Inflammatory macrophage treated with lipopolysaccharide for 1 hour (primary cell): ENCODE results near the gene ITGA11.

Experiments
- DNase-seq, 2 donors: peaks; one replicate each; pipeline ENCODE4 v3.0.0-alpha.2; 2020 to 2022

Gene ITGA11

DNA sequence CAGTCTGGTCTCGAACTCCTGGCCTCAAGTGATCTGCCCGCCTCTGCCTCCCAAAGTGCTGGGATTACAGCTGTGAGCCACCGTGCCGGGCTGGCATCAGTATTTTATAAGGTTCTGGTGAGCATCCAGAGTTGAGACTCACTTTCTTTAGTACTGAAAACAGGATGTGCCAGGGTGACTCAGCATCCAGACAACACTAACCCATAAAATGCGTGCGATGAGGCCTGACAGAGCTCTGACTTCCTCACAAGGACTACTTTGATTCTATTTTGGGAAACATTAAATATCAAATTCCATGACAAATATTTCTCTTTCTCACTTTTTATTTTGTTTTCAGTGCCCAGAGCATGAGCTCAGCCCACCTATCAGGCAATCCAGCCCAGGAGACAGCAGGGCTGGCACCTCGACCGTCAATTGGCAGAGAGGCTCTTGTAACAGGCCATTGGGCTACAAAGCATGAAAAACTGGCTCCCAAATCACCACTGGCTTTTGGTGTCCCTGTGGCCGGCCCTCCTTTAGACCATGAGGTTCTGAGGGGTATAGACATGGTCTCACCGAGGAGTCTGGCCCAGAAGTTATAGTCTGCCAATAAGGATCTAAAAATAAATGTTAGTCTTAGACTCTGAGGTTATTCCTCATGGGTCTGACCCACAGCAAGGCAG lies 79.4 kb downstream of the ITGA11 start:
- DNase-seq, result peak; percentile 76 to 81

DNA sequence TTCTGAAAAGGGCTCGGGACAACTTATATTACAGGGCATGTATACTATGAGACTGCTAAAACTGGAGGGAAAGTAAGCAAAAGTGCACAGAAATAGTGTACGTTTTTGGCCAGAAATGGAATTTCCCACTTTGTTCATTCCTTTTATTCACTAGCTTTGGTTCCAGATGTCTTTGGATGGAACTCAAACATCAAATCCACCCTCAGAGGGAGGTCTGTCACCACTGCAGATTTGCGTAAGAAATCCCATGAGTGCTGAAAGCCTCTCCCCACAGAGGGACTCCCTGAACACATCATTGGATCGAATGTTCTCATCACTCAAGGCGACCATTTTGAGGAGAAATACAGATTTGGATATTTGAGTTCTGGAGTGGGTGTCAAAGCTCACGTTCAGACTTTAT lies 82.8 kb downstream of the ITGA11 start:
- DNase-seq, result peak in 1 of 2 donors; percentile 23

DNA sequence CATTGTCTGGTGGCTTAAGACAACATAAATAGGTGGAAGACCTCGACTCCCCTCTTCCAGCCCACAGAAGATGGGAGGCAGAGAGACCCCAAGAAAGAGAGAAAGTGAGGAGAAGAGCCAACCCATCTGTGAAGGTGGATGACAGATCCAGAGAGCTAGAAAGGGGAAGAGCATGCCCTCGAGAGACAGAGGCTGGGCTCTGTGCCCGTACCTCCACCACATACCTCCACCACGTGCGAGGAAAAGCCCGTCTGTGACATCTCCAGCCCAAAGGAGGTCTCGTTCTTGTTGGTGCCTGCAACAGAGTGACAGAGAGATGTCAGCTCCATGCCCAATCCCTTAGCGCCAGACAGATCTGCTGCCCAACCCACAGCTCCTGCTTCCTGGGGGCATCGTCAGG lies 83.4 kb downstream of the ITGA11 start:
- DNase-seq, result no peak

DNA sequence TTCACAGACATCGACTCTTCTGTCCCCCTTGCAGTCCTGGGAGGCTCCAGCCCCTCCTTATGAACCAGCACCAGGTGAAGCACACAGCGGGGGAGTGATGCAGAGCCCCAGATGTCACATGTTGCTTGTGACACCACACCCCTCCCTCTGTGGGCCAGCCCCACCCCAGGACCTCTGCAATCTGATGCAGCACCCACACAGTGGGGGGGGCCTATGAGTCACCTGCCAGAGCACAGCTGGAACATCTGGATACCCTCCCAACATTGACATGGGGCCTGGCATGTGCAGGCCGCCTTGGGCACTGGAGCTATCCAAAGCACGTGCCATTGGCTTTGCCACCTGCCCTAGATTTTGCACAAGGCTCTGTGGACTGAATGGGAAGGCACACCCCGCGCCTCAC lies 83.9 kb downstream of the ITGA11 start:
- DNase-seq, result no peak

DNA sequence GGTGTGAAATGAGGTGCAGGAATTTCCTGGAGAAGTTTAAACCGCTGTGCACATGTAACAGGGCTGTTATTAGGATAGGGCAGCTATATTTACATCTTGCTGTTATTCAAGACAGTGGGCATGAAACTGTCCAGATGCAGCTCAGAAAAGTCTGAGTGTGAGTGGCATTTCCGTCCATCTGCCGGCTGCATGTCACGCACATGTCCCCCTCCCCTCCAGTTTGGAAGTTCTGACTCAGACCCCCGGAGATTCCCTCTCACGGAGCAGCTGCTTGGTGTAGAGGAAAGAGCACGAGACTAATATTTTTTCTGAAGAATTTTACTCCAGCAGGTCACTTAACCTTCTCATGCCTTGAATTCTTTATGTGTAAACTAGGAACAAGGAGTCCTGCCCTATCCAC lies 84.6 kb downstream of the ITGA11 start:
- DNase-seq, result no peak

DNA sequence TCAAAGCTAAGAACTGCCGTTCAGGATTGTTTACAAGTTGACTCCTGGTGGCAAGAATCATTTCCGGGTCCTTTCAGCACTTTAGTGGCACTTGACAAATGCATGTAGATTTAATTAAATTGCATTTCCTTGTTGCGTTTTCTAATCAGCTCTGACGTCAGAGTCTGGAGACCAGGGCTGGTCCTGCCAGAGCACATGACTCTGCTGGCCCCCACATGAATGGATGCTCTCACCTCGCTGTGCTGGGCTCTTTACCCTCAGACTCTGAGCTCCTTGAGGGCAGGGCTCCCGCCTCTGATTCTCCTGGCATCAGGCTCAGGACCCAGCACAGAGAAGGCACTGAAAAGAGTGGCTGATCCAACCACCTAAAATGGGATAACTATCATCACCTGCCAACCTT lies 85.0 kb downstream of the ITGA11 start:
- DNase-seq, result no peak

DNA sequence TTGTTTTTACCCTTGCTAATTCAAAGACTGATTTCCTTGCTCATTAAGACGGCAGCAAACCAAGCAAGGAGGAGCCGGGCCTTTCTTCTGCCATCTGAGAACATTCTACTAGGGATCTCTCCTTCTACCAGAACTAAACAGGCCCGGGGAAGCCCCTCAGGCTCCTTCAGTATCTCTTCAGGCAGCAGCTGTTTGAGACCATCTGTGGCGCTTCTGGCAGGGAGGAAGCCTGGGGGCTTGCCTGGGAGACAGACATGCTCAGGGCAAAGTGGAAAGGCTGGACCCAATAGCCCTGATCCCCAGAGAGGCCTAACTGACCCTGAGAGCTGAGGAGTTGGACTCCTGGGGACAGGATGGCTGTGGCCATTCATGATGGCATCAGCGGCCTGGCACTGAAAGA lies 86.5 kb downstream of the ITGA11 start:
- no peak for DNase-seq

DNA sequence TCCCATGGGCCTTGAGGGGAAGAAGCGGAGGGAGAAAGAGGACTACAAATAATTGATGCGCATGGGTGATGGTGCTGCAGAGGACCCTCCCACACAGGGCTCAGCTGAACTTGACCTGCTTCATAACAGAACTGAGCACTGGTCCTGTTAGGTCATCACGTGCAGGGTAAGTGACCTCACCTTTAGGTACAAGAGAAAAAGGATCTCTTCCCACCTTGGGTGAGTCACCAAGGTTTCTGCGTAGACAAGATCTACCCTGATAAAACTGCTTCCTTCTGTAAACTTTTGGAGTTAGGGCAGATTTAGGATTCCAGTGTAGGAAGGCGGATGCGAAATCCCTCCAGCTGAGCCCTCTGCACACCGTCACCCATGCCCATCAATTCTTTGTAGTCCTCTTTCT lies 87.4 kb downstream of the ITGA11 start:
- DNase-seq, result no peak

DNA sequence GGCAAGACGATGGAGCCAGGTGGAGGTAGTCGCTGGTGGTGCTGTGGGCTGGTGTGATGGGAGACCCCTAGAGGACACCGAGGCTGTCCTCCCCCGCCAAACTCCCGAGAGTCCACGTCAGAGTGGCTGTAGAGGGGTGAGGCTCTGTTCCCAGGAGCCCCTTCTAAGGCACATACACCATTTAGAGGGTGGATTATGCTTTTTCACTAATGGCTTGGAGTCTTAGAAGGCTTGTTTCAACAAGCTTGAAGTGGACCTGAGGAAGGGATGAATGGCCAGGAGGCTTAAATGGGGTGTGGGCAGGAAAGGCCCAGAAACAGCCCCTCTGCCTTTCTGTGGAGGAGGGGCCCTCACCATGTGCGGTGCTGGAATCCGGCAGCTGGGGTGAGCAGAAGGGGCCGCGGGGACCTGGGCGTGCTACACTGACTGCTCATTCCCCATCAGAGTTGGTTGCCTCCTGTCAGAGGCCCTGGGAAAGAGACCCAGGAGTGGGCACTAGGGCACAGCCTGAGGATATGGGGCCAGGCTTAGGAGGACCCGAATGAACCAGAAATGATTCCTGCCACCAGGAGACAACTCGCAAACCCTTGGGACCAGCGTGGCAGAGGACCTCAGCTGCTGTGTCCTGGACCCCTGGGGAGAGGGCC lies 88.3 kb downstream of the ITGA11 start:
- DNase-seq, result no peak

DNA sequence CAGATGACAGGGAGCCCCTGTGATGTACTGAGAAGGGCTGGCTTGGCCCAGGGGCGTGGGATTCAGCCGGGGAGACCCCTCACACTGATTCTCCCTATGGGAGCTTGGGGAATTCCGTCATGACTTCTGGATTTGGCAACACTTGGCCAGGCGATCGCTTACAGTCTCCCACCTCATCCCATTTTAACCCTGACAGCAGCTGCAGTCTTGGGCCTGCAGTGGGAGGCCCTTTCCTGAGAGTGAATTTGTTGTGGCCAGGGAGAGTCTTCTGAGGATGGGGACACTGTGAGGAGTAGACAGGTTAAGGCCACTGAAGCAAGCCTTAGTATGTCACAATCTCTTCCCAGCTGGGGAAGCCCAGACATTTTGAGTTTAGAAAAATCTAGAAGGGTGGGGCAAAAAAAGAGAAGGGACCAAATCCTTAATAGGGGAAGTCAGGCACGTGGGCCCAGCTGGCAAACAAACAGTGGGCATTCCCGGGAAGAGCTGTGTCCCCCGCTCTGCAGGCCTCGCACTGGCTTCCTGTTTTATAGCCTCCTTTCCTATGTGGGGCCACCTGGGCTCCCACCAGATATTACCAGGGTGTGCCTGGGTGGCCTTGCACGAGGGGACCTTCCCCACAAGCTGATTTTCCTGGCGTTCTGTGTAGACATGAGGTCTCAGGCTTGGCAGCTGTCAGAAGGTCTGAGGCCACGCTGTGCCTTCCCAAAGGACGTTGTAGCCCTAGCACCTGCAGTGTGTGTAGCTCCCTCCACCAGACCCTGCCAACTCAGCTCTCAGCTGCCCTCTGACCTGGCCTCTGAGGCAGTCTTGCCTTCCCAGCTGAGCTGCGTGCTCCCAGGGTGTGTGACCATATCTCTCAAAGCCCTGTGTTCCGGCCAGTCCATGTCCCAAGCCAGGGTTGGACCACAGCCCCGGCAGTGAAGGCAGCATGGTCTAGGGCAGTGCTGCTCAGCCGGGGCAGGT lies 89.9 kb downstream of the ITGA11 start:
- DNase-seq, result peak; percentile 86 to 87

DNA sequence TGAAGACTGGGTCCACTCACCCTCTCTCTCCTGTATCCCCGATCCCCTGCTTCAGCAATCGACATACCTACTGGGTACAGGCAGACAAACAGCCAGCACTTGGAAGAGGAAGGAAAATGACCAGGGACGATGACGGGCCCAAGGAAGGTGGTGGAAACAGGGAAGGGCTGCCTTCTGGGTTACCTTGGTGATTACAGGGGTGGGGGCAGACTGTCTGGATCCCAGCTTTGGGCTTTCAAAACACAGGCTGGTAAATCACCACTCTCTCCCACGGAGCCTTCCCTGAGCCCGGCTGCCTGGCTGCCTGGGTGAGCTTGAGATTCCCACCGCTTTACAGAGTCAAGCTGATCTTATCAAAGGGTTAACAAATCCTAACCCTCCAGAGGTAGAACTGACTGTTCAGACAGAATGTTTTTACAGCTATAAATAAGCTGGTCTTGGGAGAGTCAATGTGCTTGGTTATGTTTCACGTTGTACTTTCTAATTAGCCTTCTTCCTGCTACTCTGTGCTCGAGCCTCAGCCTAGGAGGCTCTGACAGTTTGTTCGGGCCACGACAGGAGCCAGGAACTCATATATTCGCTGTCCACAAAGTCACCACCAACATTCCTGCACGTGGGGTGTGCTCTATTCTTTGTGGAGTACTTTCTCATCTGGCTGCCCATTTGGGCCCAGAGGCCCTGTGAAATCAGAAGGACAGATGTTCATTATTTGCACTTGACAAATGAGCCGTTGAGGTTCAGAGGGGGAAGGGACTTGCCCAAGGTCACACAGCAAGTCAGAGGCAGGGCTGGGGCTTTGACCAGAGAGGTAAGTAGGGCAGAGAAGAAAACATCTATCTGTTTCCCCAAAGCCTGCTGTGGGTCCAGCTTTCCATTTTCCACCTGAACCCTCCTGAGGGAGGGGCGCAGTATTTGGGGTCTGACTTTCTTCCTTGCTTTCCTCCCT lies 91.0 kb downstream of the ITGA11 start:
- DNase-seq, result no peak

DNA sequence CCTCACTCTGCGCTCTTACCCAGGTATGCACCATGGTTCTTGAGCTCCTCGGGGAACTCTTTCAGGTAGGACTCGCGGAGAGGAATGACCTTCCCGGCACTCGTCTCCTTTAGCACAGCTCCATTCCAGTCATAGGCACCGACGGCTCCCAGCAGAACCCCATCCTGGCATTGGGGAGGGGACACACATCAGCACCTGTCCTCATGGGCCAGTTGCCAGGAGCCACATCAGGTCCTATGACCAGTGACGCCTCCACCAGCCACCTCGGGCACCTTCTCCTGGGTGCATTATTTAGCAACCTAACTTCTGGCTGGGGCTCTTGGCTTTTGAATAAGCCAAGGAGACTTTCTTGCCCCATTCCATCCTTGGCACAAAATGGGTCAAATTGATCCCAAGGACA lies 92.5 kb downstream of the ITGA11 start:
- DNase-seq, result no peak

DNA sequence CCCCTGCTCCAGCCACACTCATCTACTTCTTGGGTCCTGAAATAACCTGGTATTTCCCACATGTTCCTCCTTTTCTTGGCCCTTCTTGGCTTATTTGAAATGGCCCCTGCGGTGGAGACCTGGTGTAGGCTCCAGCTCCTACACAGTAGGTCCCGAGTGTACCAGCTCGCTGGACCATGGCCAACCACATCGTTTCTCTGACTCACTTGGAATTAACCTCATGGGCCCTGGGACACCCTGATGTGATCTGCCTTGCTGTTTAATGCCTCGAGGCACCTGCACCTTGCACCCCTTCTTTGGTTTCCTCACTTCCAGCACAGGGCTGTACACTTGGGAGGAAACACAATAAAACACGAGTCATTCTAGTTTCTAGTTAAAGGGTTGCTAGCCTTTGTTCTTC lies 94.1 kb downstream of the ITGA11 start:
- no peak for DNase-seq

DNA sequence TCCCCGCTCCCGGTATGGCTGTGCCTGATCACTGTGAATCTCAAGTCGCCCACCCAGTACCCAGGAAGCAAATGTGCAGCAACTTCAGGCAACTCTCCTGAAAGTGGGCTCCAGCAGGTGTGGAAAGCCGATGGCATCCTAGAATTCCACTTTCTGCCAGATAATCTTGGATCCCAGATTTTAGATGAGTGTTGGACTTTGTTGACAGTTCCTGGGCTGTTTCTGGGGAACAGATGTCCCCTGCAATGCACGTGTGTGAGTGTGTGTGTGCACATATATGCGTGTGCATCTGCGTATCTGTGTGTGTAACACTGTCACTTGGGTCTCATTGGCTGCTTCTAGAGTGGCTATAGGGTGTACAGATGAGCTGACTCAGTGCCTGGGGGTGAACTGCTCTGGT lies 95.4 kb downstream of the ITGA11 start:
- DNase-seq, result no peak

DNA sequence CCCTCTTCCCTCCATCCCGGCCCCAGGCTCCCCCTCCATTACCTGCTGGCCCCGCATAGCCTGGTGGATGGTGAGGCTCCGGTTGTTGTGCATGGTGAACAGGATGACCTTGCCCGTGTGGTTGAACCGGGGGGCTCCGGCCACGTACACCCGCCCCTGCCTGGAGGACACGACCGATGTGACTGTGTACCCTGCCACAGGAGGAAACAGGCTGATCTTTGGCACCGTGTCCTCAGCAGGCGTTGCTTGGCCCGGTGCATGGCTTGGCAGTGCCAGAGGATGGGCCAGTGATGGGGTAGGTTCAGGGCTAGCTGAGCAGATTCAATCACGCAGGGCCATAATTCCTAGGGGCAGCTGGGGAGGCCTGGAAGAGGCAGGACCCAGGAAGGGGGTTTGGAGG lies 96.3 kb downstream of the ITGA11 start:
- DNase-seq, result no peak

DNA sequence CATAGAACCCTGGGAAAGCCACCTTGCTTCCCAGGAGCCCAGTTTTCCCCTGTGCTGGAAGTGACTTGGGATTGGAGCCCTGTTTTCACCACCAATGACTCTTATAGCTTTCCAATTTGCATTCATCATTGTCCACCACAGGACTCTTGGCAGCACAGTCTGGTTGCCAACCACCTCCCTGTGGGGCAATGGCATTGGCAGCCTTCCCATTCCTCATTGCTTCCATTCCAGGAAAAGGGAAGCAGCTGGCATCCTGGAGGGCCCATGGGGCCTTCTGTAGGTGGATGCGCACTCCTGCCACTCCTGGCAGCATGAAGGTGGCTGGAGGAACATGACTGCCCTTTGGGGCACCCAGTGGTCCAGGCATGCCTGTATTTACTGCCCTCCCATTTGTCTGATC lies 96.7 kb downstream of the ITGA11 start:
- no peak for DNase-seq

DNA sequence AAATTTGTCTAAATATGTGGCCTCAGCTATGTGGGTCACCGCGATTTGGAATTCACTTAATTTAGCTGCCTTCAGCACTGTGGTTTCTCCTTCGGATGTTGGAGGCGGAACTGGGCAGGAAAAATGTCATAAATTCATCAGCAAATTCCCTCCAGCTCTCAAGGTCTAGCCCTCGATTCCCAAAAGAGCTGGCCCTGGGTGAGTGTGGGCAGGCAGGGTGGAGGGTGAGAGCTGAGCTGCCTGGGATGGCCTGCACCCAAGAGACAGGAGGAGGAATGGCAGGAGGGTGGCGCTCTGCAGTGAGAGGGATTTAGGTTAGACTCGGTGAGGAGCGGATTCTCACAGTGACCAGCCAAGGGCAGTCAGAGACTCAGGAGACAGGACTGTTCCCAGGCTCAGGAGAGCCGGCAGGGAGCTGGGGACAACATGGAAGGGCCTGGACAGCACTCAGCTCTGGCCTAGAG lies 97.3 kb downstream of the ITGA11 start:
- peak; percentile 44 to 68 for DNase-seq

DNA sequence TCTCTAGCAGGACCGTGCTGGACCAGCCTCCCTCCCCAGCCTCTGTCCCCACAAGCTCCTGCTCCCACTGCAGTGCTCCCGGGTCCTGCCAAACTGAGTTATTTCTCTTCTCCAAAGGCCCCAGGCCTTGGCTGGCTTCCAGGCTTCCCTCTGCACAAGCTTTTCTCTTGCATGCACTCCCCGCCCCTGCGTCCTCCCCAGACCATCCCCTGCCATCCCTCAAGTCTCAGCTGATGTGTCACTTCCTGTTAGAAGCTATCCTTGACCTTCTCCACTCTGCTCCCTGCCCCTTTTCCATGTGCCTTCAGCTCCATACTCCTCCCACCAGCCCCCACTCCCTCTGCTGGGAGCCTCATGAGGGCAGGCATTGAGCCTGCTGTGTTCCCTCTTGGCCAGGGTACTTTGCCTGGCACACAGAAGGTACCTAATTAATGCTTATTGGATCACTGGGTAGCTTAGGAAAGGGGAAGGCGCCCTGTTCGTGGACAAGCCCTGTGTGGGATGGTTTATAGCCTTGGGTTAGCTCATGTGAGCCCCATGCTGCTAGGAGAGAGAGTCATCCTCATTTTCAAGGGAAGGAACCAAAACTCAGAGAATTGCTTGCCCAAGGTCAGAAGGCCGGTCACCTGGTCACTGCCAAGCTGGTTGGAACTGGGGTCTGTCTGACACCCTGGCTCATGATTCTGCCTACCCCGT lies 98.0 kb downstream of the ITGA11 start:
- peak; percentile 72 to 92 for DNase-seq

DNA sequence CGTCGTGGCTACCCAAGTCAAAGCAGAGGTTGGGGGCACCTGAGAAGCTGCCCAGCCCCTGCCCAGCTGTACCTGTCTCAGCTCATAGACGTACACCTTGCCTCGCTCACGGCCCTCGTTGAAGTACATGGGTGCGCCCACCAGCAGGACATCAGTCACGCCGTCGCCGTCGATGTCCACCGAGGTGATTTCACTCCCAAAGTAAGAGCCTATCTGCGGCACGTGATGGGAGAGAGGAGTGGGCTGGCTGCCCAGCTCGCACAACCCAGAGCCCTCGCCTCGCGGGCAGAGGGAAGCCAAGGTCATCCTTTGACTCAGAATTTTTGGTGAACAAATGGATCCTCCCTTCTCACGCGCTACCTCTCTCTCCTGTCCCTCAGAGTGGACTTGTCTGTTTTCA lies 99.7 kb downstream of the ITGA11 start:
- no peak for DNase-seq

DNA sequence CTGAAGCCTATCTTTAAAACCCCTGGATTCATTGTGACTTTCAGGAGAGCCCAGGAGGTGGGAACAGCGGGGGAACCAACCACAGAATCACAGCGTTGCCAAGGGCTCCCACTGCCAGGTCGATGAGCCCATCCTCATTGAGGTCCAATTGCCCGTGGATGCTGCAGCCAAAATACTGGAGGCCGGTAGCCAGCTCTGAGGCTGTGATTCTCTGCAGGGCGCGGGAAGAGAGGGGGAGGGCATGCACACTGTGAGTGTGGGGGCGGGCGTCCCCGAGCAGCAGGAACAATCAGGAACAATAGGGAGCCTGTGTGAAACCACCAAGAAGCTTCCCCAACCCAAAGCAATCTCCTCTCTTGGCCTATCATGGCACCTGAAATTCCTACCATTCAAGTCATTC lies 101.1 kb downstream of the ITGA11 start:
- DNase-seq, result no peak

DNA sequence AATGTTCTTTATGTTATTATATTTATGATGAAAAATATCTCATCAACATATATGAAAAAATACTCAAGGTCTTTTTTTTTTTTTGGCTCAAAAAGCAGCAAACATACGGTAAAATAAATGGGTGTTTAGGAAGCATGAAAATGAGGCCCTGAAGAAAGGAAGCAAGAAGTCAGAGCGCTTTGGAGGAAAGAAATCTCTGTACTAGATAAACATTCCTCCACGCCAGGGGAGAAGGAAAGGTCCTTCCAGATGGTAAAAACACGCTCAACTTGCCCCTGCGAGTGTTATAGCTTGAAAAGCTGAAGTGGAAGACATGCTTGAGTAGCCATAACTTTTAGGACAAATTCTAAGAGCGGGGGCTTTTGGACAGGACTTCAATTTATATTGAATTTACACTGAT lies 101.5 kb downstream of the ITGA11 start:
- no peak for DNase-seq

DNA sequence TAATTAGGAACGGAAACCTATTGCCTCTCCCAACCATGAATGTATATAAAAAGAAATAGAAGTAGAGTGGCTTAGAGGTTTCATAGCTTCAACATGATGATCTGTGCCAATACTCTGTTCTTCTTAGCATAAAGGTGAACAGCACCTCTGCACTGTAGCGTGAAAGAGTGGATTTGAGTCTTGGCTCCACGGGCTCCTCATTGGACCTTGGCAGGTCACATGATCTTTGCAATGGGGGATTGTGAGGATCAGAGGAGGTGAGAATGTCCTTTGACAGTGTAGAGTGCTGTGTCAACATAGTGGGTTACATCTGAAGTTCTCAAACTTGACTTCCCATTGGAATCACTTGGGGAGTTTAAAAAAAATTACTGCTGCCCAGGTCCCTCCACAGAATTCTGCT lies 103.0 kb downstream of the ITGA11 start:
- no peak for DNase-seq
